ENCODE measurements around the gene PPM1F. TPM values are rescaled to one million over a fixed set of nuclear protein-coding genes. Genes with fewer than 3 reads are reported as not detected.

PPM1F gene
- total RNA-seq, 1 donor from 2014 or later: 23.2 TPM

DNA sequence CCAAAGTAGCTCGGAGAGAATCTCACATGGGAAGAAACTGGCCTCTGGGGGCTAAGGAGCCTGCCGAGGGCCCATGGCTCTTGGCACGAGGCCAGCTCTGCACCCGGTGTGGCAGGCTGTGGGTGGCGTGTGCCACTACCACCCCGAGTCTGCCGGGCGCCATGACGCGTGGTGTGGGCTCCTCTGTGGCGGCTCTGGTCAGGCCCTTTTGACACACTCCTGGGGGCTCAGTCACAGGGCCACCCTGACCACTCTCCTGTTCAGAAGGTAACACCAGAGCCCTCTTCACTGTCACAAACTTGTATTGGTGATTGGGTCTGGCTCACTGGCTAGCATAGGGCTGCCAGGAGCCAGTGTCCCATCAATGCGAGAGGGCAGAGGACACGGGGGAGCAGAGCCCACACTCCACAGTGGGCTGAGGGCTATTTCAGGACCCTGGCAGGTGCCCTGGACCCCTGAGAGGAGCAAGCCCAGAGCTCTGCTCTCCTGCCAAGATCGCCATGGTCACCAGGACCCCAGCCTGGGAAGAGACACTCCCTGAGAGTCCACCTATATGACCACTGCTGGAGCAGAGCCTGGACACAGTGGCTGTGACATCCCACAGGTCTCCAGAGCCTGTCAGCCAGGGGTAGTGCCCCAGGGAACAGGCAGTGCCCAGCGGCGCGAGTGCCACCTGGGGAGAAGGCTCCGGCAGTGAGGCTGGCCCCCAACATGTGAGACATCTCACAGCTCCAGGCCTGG is 8.6 kb upstream of the PPM1F start:
- intact Hi-C loops (cut with micrococcal nuclease): no loop called here

DNA sequence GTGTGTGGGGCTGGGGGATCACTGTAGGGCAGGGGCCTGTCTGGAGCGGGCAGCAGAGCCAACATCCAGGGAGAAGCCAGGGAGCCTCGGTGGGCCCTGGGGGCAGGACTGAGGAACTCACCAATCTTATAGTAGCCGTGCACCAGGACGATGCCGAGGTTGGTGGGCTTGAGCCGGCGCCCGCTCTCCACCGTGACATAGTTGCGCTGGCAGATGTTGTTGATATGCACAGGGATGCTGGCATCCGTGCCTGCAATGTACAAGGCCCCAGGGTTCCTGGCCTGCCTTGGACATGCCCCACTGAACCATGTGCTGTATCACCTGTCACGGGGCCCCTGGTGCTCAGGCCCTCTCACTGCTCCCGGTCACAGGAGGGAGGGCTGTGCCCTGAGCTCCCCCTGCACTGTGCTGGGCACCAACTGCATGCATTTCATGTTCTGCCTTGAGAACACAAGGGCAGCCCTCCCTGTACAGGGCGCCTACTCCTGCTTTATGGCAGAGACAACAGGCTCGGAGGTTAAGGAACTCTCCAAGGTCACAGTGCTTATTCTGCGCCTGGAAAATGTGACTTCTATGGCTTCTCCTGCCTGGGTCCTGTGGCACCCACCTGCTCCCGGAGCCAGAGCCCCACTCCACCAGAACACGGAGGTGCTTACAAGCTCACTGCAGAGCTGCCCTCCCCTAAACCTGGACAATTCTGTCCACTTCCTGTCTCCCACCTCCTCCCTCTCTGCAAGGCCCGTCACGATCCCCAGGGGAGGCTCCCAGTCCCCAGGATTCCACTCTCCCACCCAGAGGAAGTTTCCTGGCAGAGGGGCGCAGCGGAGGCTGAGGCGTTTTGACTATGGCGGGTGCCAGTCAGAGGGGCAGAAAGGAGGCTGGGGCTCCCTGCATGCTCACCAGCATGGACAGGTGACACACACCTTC is 7.8 kb upstream of the PPM1F start:
- intact Hi-C loops (cut with micrococcal nuclease): no loop called here

DNA sequence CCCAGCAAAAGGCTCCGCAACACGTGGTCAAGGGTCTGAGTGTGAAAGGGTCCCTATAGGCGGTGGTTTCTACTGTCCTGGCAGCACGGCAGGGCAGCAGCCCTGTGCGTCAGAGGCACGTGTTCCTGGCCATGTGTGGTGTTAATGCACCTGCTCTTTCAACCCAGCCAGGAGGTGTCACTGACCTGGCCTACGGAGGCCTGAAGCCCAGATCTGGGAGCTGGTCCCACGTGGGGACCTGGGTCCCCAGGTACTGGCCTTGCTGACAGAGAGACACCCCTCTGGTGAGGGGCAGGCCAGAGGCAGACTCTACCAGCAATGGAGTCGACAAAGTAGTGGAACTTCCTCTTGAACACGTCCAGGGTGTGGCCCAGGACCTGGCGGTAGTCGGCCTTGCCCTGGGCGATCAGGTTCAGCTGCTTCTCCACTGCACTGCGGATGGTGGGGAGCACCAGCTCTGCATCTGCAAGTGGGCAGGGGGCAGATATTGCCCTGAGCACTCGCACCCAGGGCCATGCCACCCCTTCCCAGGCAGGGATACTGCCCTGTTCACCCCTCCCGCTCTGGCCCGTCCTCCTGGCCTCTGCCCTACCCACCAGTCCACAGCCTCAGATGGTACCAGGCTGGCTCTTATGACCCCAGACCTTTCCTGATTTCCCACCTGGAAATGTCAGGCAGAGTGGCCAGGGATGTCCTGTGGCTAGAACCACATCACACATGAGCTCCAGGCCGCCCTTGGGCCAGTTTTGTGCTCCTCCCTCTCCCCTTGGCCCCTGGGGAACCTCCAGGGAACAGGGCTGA is 6.8 kb upstream of the PPM1F start:
- intact Hi-C loops (cut with micrococcal nuclease): no loop called here

DNA sequence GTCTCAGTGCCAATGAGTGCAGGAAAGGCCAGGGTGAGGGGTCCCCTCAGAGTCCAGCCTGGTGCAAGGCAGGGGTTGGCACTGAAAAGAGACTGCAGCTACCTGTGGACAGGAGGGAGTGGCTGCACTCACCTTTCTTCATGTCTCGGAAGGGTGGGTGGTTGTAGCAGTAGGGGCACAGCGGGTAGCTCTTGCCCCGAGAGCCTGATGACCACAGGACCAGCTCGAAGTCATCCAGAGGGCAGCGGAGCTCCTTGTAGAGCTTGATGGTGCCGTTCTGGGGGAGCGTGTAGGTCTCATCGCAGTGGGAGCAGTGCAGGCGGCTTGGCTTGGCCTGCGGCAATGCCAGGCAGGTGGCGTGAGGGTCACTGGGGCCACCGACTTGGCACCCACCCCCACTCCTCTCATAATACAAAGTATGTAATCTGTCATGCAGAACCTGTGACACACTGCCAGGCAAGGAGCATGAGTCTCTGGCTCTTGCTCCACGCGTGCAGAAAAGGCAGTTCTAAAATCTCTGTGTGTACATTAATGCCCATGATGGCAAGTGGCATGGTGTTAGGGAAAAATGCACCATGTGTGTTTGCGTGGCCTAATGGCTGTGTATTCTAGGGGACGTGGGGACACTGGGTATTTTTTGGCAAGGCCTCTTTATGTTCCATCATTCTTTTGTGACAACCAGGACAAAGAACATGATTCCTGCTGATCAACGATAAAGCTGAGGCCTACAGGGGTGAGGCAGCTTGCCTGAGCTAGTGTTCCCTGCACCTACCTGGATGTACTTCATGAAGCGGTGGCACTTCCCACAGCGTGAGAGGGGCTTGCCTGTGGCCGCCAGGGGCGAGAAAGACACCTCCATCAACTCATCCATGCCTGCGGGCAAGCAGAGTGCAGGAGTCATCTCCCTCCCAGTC is 6.0 kb upstream of the PPM1F start:
- intact Hi-C loops (cut with micrococcal nuclease): no loop called here

DNA sequence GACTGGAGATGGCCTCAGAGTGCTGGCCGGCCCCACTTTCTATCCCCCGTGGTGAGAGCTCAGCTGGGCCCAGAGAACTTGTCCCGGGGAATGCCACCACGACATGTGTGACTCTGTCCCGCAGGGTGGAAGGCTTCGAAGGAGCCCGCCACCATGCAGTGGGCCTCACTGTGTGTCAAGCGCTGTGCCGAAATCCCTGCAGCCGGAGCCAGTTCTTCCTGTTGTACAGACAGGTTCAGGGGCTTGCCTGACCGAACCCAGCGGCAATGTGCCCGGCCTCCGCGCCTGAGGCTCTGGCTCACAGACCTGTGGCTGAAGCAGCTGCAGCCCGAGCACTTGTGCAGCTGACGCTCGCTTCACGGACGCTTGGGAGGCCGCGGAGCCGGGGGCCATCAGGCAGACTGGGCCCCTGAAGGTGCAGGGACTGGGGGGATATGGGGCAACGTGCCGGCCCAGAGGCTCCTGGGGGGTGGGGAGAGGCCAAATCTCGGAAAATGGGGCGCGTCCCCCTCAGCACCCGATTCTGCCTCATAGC is 650 bp downstream of the PPM1F start:
- intact Hi-C loops (cut with micrococcal nuclease): loop anchor here (1.0 to 5.0 kb wide), 7 partner anchors 14 to 300 kb away; partner anchors contain the start of genes MAPK1, PPIL2 and YPEL1

DNA sequence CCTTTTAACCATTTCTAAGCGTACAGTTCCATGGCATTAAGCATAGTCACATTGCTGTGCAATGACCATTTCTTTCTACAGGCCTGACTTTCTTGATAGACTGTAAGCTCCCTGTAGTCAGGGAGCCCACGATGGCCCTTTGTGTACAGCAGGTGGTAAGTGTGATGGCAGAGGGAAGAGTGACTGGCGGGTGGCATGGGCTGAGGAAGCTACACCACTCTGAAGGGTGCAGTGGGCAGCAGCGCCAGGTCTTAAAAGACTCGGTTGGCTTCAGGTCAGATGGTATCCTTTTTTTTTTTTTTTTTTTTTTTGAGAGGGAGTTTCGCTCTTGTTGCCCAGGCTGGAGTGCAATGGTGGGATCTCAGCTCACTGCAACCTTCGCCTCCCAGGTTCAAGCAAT is 1.6 kb downstream of the PPM1F start:
- intact Hi-C loops (cut with micrococcal nuclease): loop anchor here (5.0 kb wide), 2 partner anchors 134 to 299 kb away; no protein-coding TSS in a partner anchor

DNA sequence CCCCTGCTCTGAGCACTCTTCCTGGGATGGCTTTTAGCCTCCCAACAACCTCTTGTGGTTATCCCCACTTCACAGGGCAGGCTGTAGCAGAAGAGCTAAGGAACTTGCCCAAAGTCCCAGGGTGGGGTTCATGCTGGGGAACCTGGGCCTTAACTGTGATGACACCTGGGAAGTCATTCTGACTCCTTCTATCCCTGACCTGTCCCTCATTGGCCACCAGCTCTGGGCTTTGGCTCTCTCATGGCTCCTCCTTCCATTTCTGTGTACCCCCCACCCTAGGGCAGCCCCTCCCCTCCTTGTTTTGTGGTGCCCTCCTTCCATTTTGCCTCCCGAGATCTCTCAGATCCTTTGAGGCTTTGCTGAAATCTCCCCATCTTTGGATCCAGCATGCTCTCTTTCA is 2.7 kb downstream of the PPM1F start:
- intact Hi-C loops (cut with micrococcal nuclease): loop anchor here (5.0 kb wide), 2 partner anchors 133 to 298 kb away; no protein-coding TSS in a partner anchor

DNA sequence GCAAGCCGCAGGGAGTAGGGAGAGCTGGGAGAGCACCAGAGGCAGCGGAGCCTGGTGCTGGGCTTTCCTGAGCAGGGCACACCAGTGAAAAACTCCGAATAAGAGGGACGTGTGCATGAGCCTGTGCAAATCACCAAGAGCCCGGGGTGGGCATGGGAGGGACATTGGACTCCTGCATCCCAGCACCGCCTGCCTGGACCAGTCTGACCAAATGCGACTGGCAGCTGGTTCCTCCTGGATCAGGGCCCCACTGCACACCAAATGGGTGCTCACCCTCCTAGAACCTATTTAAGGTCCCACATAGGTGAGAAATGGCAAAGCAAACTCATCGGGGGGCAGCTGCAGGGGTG is 3.1 kb downstream of the PPM1F start:
- intact Hi-C loops (cut with micrococcal nuclease): no loop called here

DNA sequence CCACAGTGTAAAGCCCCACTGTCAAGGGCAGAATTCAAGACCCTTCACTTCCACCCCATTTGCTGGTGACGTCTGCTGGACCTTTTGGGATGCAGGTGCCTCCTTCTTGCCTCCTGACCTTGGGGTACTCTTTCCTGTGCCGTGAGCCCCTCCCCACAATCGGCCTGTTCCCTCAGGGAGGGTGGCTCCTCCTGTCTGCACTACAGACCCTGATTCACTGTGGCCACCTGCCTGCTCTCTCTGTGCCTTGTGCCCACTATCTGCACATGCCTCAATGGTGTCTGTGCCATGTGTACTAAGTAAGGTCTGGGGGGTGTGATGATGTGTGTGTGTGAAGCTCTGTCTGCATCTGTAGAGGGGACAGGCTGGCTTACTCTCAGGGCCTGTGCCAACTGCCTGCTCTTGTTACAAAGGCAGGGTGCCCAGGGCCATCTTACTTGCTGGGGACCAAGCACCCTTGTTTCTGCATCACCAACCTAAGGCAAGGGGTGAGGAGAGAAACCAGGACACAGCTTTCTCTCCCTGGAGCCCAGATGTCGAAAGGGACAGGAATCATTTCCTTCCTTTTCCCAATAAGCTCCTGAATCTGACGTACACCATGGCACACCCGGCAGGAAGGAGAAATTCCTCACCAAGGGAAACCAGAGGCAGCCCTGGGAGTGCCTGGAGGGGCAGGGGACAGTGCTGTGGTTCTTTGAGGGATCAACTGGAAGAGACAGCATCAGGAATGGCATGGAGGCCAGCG is 3.7 kb downstream of the PPM1F start:
- intact Hi-C loops (cut with micrococcal nuclease): no loop called here

DNA sequence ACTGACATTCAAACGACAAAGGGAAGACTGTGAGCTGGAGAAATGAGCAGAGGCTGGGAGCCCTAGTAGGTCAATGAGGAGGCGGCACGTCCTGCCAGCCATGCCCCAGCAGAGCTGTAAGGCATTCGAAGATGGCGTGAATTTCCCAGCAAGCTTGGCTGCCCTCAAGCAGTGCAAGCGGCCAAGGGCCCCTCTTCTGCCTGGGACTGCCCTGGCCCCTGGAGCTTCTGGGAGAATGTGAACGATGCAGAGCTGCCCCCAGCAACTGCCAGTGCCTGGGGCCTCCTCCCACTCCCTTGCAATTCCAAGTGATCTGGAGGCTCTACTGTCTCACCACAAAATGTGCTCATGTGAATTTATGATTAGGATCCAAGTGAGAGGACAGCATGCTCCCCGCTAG is 4.3 kb downstream of the PPM1F start:
- intact Hi-C loops (cut with micrococcal nuclease): no loop called here

DNA sequence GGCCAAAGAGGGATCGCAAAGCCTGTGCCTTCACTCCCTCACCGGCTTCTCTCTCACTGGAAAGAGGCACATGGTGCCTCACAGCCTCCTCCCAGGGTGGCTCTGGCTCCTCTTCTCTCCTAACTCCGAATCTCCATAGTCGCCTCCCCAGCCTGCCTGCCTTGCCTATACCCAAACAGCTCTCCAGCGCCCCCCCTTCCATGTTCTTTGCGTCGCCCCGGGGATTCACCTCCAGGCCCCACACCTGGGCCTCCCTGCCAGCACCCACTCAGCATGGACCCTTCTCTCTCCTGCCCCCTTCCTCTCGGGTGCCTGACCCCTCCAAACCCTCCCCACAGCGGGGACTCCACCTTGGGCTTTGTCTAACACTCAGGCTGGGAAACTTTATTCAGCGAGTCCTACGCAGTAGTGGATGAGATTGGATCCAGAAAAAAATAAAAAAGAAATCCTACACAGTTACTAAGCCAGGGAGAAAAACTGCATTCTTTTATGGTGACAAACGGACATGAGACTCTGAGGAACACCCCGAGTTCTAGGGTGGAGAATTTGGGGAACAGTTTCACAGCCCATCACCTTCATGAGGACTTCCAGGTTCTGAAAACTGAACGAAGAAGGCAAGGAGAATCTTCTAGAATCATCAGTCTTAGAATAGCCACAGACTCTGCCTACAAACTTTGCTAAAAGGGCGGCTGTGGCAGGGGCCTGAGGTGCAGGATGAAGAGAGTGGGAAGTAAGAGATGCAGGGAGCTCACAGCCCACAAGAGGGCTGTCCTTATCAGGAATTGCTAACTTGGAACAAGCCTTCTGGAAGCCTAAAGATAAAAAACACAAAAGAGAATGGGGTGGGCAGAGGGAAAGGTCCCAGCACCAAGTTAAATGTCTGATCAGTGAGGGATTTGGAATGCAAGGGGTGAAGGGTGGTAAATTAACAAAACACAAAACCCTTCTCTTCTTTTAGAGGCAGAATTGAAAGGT is 5.3 kb downstream of the PPM1F start:
- intact Hi-C loops (cut with micrococcal nuclease): no loop called here

DNA sequence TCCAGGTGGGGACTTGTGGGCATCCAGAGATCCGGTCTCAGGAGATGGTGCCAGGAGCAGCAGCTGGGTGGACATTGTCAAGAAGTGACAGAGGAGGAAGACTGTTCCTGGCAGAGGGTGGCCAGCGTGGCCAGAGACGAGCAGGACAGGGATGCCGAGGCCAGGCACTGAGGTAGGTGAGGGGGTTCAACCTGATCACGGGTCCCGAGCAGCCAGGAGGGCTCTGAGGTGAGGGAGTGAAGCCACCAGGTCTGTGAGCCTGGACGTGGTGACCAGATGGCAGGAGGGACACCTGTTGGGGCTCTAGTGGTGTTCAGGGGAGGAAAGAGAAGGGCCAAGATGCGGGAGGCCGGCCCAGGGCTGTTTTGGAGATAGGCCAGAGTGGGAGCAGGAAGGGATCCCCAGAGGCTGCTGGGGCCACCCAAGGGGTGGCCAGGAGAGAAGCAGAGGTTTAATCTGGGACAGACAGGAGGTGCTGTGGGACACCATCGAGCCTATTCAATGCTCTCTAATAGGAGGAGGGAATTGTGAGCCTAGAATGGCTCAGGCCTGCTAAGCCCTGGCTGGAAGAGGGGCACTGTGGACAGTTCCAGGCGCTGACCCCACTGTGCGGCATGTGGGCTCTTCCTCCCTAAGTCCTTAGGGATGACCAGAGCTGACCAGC is 6.3 kb downstream of the PPM1F start:
- intact Hi-C loops (cut with micrococcal nuclease): no loop called here

DNA sequence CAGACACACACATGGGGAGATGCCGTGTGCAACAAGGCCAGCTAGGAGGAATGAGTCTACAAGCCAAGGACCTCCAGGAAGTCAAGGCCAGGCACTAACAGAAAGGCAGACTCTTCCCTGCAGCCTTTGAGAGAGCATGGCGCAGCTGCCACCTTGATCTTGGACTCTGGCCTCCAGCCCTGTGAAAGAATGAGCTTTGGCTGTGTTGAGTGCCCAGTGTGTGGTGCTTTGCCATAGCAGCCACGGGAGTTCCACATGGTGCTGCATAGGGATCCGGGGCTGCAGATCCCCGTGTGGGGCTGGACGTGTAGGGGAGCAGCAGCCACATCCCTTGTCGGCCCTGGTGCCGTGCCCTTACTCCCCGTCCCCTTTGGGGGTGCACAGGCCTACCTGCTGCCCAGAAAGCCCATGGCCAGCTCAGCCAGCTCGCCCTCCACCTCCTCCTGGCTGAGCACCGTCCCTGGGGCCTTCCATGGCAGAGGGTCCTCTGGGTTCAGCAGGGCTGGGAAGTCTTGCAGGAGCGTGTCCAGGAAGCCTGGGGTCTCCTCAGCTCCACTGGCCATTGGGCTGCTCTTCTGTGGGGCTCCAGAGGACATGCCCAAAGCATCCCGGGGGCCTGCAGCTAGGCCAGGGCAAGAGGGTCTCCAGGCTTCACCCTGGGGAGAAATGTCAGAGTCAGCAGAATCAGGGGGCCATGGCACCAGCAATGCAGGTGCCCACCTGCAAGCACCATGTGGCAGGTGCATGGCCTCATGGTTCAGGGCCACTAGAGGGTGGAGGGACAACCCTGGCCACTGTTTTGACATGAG is 7.0 kb downstream of the PPM1F start:
- intact Hi-C loops (cut with micrococcal nuclease): no loop called here

DNA sequence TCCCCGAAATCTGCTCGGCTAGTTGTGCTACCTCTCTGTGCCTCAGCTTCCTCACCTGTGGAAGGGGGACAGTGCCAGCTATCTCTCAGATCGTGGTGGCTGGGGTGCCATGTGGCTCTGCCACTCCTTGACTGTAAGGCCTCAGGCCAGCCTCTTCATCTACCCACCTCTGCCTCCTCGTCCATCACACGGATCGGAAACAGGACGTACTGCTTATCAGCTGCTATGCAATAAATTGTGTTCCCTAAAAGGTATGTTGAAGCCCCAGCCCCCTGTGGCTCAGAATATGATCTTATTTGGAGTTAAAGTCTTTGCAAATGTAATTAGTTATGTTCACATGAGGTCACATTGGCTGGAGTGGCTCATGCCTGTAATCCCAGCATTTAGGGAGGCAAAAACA is 7.8 kb downstream of the PPM1F start:
- intact Hi-C loops (cut with micrococcal nuclease): no loop called here

DNA sequence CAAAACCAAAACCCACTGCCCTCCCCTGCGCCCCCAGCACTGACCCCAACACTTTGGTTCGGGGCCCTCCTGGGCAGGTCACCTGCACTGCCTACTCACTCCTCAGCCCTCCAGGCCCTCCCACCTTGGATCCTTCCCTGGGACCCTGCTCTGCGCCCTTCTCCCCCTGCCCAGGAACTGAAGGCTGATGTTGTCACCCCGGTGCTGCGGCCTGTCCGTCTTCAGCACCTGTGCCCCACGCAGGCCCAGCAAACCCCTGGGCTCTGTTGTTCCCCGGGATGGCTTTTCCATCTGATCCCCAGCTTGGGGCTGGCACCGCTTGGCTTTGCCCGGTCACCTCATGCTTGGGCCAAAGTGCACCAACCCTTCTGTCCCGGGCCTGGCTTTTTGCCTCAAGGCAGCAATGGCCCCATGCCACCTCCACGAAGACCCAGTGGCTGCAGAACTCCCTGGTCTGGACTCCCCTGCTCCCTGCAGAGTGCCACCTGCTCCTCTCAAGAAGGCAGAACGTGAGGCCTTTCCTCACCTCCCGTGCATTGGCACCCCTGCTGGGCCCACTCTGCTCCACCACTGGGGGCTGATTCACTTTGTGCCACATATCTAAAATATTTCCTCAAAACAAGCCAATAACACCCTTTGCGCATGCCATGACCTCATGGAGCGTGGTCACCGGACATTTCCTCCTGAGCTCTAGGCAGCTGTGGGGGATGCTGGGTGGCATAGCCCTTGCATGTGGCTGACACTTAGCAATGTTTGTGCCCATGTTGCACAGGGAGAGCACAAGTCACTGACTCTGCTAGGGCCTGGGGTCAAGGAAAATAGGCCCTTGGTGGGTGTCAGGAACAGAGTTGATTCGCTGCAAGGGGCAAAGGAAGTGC is 8.8 kb downstream of the PPM1F start:
- intact Hi-C loops (cut with micrococcal nuclease): no loop called here

Data from T-helper 1 cell treated with Interleukin-12 subunit alpha and Interleukin-12 subunit beta and Interleukin-4 antibody, amounts not matched to agents 30 ng/mL and 1 ng/mL, for 36 hours (primary cell).